HG03064 (cell line): Measurements from ENCODE around the gene WASHC1.
"Not testable (repeated sequence)": the region's sequence is repeated elsewhere in the genome, so short reads cannot be mapped to it uniquely, and the experiment has no call there.

Experiments used
- ATAC-seq: cut with Tn5 transposase; IDR thresholded peaks from one replicate; pipeline ENCODE4 v1.9.1; 2021; ENCODE audit warnings: low read depth; ENCODE audit not compliant: unreplicated experiment

The WASHC1 gene

DNA sequence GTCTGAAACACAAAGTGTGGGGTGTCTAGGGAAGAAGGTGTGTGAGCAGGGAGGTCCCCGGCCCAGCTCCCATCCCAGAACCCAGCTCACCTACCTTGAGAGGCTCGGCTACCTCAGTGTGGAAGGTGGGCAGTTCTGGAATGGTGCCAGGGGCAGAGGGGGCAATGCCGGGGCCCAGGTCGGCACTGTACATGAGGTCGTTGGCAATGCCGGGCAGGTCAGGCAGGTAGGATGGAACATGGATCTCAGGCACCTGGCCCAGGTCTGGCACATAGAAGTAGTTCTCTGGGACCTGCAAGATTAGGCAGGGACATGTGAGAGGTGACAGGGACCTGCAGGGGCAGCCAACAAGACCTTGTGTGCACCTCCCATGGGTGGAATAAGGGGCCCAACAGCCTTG lies 12.4 kb downstream of the WASHC1 start:
- not testable (repeated sequence) for ATAC-seq

DNA sequence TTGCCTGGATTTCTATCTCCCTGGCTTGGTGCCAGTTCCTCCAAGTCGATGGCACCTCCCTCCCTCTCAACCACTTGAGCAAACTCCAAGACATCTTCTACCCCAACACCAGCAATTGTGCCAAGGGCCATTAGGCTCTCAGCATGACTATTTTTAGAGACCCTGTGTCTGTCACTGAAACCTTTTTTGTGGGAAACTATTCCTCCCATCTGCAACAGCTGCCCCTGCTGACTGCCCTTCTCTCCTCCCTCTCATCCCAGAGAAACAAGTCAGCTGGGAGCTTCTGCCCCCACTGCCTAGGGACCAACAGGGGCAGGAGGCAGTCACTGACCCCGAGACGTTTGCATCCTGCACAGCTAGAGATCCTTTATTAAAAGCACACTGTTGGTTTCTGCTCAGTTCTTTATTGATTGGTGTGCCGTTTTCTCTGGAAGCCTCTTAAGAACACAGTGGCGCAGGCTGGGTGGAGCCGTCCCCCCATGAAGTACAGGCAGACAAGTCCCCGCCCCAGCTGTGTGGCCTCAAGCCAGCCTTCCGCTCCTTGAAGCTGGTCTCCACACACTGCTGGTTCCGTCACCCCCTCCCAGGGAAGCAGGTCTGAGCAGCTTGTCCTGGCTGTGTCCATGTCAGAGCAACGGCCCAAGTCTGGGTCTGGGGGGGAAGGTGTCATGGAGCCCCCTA lies 15.0 kb downstream of the WASHC1 start:
- not testable (repeated sequence) for ATAC-seq

GRCh38 chr9:11206-11605 lies 18.1 kb downstream of the WASHC1 start:
- not testable (repeated sequence) for ATAC-seq

GRCh38 chr9:10653-11053 lies 18.6 kb downstream of the WASHC1 start:
- not testable (repeated sequence) for ATAC-seq

- not testable (repeated sequence) for ATAC-seq
Observed at GRCh38 chr9:10207-10606, 19.0 kb downstream of the WASHC1 start.
